Mucosa of rectum (tissue), 2 donors: ENCODE measurements around the gene TMEM145.

ENCODE experiments used
- H3K27ac ChIP-seq, 2 donors: one replicate each; pipeline ENCODE4 v1.7.0; 2013; ENCODE audit warnings: inconsistent platforms in 2 of 2, low read depth in 2 of 2, low read length in 2 of 2
- H3K27me3 ChIP-seq, 2 donors: one replicate each; pipeline ENCODE4 v1.7.0; 2013; ENCODE audit warnings: low read length in 2 of 2; ENCODE audit not compliant: control insufficient read depth in 2 of 2, insufficient read depth in 2 of 2
- H3K36me3 ChIP-seq, 2 donors: one replicate each; pipeline ENCODE4 v1.7.0; 2013; ENCODE audit warnings: low read length in 2 of 2; ENCODE audit not compliant: control insufficient read depth in 2 of 2, insufficient read depth in 2 of 2
- H3K4me1 ChIP-seq, 2 donors: one replicate each; pipeline ENCODE4 v1.7.0; 2013; ENCODE audit warnings: low read length in 2 of 2, mild to moderate bottlenecking in 1 of 2; ENCODE audit not compliant: control insufficient read depth in 2 of 2, insufficient read depth in 2 of 2
- H3K4me3 ChIP-seq, 2 donors: one replicate each; pipeline ENCODE4 v1.7.0; 2013; ENCODE audit warnings: low read length in 2 of 2
- H3K9ac ChIP-seq, 2 donors: one replicate each; pipeline ENCODE4 v1.7.0; 2013; ENCODE audit warnings: low read length in 2 of 2, low read depth in 1 of 2, mild to moderate bottlenecking in 1 of 2
- H3K9me3 ChIP-seq, 2 donors: one replicate each; pipeline ENCODE4 v1.7.0; 2013; ENCODE audit warnings: low read length in 2 of 2; ENCODE audit not compliant: control insufficient read depth in 2 of 2
- donor health status: healthy.
- donor health status: Normal muscosa, but diverticular disease.

Gene TMEM145

DNA sequence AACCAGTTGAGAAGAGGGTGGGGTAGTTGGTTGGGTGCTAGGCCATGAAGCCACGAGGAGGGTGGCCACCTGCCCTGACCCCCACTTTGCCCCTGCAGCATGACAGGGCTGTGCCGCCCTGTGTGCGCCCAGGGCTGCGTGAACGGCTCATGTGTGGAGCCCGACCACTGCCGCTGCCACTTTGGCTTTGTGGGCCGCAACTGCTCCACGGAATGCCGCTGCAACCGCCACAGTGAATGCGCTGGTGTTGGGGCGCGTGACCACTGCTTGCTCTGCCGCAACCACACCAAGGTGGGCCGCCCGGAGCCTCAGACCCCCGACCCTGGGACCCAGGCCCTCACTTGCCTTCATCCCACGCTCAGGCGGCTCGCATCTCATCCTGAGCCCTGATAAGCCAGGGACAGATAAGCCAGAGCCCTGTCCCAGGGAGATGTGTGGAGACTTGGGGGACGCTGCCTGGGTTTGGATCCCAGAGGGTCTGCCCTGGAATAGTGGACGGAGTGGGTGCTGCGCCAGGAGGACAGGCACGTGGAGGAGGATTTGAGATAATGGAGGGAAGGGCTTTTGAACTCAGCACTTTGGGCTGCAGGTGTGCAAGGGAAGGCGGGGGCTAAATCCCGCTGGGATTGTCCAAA lies 56.4 kb downstream of the TMEM145 start:
- no peak overlapping the region for H3K9ac ChIP-seq
- H3K27ac ChIP-seq: no peak overlapping the region
- H3K4me1 ChIP-seq: no peaks in the 10 kb centered on the region
- H3K9me3 ChIP-seq: no peaks in the 10 kb centered on the region
- peaks cover 0 to 5% of the 10 kb centered on the region in 2 donors for H3K36me3 ChIP-seq
- no peak overlapping the region for H3K4me3 ChIP-seq
- no peaks in the 10 kb centered on the region for H3K27me3 ChIP-seq

GRCh38 chr19:42370068-42370520 lies 57.0 kb downstream of the TMEM145 start:
- H3K4me1 ChIP-seq: no peaks in the 10 kb centered on the region
- no peaks in the 10 kb centered on the region for H3K27me3 ChIP-seq
- no peaks in the 10 kb centered on the region for H3K9me3 ChIP-seq
- H3K4me3 ChIP-seq: no peak overlapping the region
- no peak overlapping the region for H3K27ac ChIP-seq
- peaks cover 0 to 11% of the 10 kb centered on the region in 2 donors for H3K36me3 ChIP-seq
- no peak overlapping the region for H3K9ac ChIP-seq

DNA sequence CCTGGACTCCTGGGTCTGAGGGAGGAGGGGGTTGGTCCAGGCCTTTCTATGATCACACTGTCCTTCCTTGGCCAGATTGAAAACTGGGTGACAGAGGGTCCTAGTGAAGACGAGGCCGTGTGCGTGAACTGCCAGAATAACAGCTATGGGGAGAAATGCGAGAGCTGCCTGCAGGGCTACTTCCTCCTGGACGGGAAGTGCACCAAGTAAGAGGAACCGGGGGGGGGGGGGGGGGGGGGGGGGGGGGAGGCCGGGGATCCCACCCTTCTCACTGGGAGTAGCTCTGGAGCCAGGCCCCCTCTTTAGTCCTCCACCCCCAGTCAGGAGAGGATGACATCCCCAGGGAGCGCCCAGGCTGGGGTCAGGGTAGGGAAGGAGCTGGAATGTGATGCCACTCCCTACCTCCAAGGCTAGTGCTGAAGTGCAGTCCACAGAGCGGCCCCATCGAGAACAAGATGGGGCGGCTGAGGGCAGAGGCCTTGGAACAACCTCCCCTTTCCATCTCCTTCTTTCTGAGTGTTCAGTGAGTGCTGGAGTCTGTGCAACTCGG lies 57.6 kb downstream of the TMEM145 start:
- peaks cover 0 to 14% of the 10 kb centered on the region in 2 donors for H3K36me3 ChIP-seq
- H3K27ac ChIP-seq: no peak overlapping the region
- H3K27me3 ChIP-seq: no peaks in the 10 kb centered on the region
- no peaks in the 10 kb centered on the region for H3K4me1 ChIP-seq
- H3K4me3 ChIP-seq: no peak overlapping the region
- no peaks in the 10 kb centered on the region for H3K9me3 ChIP-seq
- H3K9ac ChIP-seq: no peak overlapping the region
